Smooth muscle cell (in vitro differentiated cells): ENCODE data around the gene SH3PXD2B. TPM values are rescaled to one million over a fixed set of nuclear protein-coding genes. Genes with fewer than 3 reads are reported as not detected.
A peak's percentile ranks its signal among the peaks of the same experiment; 100 is the strongest.
"Not testable (repeated sequence)": the region's sequence is repeated elsewhere in the genome, so short reads cannot be mapped to it uniquely, and the experiment has no call there.

Experiments
- DNase-seq: peaks from one replicate; lab custom pipeline; 2025; ENCODE audit not compliant: unreplicated experiment; lab: John Stamatoyannopoulos, UW
- H2AFZ ChIP-seq: fragments of 200-600 bp; sonication (generic); 2 replicates; pipeline ENCODE4 v1.6.0; 2016; ENCODE audit warnings: antibody characterized with exemption, low read depth, mild to moderate bottlenecking
- H3F3A ChIP-seq: fragments of 200-600 bp; sonication (generic); 2 replicates; pipeline ENCODE4 v1.6.0; 2017; ENCODE audit warnings: antibody characterized with exemption, low read depth
- H3K27ac ChIP-seq: fragments of 200-600 bp; sonication (generic); 2 replicates; pipeline ENCODE4 v1.5.1; 2016; ENCODE audit warnings: low read depth, mild to moderate bottlenecking
- H3K27me3 ChIP-seq: fragments of 200-600 bp; sonication (generic); 2 replicates; pipeline ENCODE4 v1.6.1; 2016; ENCODE audit warnings: low read depth, mild to moderate bottlenecking
- H3K36me3 ChIP-seq: fragments of 200-600 bp; sonication (generic); 2 replicates; pipeline ENCODE4 v1.5.1; 2016; ENCODE audit warnings: low read depth
- H3K4me1 ChIP-seq: fragments of 200-600 bp; sonication (generic); 2 replicates; pipeline ENCODE4 v1.5.1; 2016; ENCODE audit warnings: low read depth
- H3K4me2 ChIP-seq: fragments of 200-600 bp; sonication (generic); 2 replicates; pipeline ENCODE4 v1.6.0; 2016; ENCODE audit warnings: mild to moderate bottlenecking
- H3K4me3 ChIP-seq: fragments of 200-600 bp; sonication (generic); 2 replicates; pipeline ENCODE4 v1.5.1; 2016; ENCODE audit warnings: mild to moderate bottlenecking
- H3K79me2 ChIP-seq: fragments of 200-600 bp; sonication (generic); 2 replicates; pipeline ENCODE4 v1.6.0; 2016; ENCODE audit warnings: low read depth, mild to moderate bottlenecking
- H3K9ac ChIP-seq: fragments of 200-600 bp; sonication (generic); 2 replicates; pipeline ENCODE4 v1.6.0; 2016; ENCODE audit warnings: low read depth
- H3K9me3 ChIP-seq: fragments of 200-600 bp; sonication (generic); replicated peaks from 2 replicates; pipeline ENCODE4 v1.5.1; 2016; ENCODE audit warnings: low read depth
- H4K20me1 ChIP-seq: fragments of 200-600 bp; sonication (generic); 2 replicates; pipeline ENCODE4 v1.6.0; 2016; ENCODE audit warnings: low read depth
- WGBS: methylation state at CpG from one replicate; pipeline ENCODE4 v1.1.7; 2016; ENCODE audit warnings: low lambda C conversion rate; 5-methylcytosine and 5-hydroxymethylcytosine counted together
- polyA plus RNA-seq: library from polyadenylated mRNA; unstranded; fragments of >200 nt; fragmentation: Nextera tagmentation; extraction: Ambion mirVana; gene quantifications from 2 replicates; pipeline ENCODE4 v1.2.1, GENCODE V29; 2016
- total RNA-seq: library from RNA; depleted of rRNA; stranded (reverse); fragments of >200 nt; gene quantifications from 2 replicates; pipeline ENCODE4 v1.2.3, GENCODE V29; 2014
- TF ChIP-seq, protein P1 (sequence below): fragments of 200-600 bp; sonication (generic); IDR thresholded peaks from 2 replicates; pipeline ENCODE4 v1.5.1; 2017; ENCODE audit warnings: borderline replicate concordance, mild to moderate bottlenecking, antibody characterized with exemption; ENCODE audit not compliant: insufficient read depth, poor library complexity, severe bottlenecking

Gene SH3PXD2B
- total and polyA plus RNA-seq, 2 experiments from 2014 or later, result 36.5 to 39.4 TPM

DNA sequence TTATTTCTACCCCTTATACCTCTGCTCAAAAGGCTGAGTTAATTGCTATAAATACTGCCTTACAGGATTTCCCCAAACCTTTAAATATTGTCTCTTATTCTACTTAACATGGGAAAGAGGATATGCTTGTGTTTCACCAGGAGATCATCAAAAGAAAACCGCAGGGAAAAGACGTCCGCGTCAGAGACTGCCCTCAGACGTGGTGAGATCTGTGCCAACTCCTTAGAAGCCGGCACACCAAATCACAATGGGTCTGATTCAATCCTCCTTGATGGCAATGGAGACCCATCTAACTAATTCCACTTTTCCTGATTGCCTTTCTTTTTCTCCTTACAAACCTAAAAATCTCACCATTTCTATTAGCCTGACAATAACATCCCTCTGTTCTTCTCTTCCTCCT is 55.0 kb downstream of the SH3PXD2B start:
- TF ChIP-seq, protein P1, sequence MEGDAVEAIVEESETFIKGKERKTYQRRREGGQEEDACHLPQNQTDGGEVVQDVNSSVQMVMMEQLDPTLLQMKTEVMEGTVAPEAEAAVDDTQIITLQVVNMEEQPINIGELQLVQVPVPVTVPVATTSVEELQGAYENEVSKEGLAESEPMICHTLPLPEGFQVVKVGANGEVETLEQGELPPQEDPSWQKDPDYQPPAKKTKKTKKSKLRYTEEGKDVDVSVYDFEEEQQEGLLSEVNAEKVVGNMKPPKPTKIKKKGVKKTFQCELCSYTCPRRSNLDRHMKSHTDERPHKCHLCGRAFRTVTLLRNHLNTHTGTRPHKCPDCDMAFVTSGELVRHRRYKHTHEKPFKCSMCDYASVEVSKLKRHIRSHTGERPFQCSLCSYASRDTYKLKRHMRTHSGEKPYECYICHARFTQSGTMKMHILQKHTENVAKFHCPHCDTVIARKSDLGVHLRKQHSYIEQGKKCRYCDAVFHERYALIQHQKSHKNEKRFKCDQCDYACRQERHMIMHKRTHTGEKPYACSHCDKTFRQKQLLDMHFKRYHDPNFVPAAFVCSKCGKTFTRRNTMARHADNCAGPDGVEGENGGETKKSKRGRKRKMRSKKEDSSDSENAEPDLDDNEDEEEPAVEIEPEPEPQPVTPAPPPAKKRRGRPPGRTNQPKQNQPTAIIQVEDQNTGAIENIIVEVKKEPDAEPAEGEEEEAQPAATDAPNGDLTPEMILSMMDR, result no peak

DNA sequence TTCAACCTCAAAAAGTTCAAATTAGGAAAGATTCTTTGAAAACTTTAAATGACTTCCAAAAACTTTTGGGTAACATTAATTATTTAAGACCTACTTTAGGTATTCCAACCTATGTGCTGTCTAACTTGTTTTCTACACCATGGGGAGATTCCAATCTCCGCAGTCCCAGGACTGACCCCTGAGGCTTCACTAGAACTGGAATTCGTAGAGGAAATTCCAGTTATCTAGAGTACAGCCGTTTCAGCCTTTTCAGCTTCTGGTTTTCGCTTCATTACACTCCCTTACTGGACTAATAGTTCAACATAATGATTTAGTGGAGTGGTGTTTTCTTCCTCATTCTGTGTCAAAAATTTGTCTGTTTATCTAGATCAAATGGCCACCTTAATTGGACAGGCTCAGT is 55.7 kb downstream of the SH3PXD2B start:
- not testable (repeated sequence) for H3K27me3 ChIP-seq, H3K4me2 ChIP-seq, H3K79me2 ChIP-seq, H3K36me3 ChIP-seq, H3K4me3 ChIP-seq, H3K9ac ChIP-seq, H3F3A ChIP-seq, H2AFZ ChIP-seq, DNase-seq, H3K9me3 ChIP-seq, H3K4me1 ChIP-seq
- Histone ChIP-seq H4K20me1 (peaks cover 17% of the 10 kb centered on the region), H3K27ac (peak overlapping the region; percentile 7)
- WGBS, result 60% methylated on average over 4 of the region's 4 CpGs

More for the DNA sequence above, 55.0 kb downstream of the SH3PXD2B start:
- Histone ChIP-seq H3K4me2 (no peak overlapping the region), H3K9ac (no peak overlapping the region), H3K27ac (peak overlapping the region; percentile 7), H3F3A (peaks cover under 1% of the 10 kb centered on the region), H3K9me3 (no peaks in the 10 kb centered on the region), H3K4me1 (peaks cover 9% of the 10 kb centered on the region), H2AFZ (no peak overlapping the region), H3K36me3 (peaks cover 3% of the 10 kb centered on the region), H4K20me1 (peaks cover 11% of the 10 kb centered on the region), H3K4me3 (no peak overlapping the region), H3K27me3 (no peaks in the 10 kb centered on the region), H3K79me2 (peaks cover 6% of the 10 kb centered on the region)
- no peak for DNase-seq
- WGBS, result 92% methylated on average over 6 of the region's 6 CpGs

DNA sequence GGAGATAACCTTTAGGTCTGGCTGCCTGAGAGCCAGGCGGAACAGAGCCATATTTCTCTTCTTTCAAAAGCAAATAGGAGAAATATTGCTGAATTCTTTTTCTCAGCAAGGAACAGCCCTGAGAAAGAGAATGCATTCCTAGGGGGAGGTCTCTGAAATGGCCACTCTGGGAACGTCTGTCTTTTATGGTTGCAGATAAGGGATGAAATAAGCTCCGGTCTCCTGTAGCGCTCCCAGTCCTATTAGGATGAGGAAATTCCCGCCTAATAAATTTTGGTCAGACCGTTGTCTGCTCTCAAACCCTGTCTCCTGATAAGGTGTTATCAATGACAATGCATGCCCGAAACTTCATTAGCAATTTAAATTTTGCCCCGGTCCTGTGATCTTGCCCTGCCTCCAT is 57.3 kb downstream of the SH3PXD2B start:
- not testable (repeated sequence) for H3K27ac ChIP-seq, H2AFZ ChIP-seq, H3K9me3 ChIP-seq, H3K4me3 ChIP-seq, H3K4me1 ChIP-seq, H3K36me3 ChIP-seq, H3K4me2 ChIP-seq, H3K79me2 ChIP-seq, DNase-seq, H3K9ac ChIP-seq, H3F3A ChIP-seq, H3K27me3 ChIP-seq
- 82% methylated on average over 8 of the region's 8 CpGs for WGBS
- H4K20me1 ChIP-seq, result peaks cover 11% of the 10 kb centered on the region

DNA sequence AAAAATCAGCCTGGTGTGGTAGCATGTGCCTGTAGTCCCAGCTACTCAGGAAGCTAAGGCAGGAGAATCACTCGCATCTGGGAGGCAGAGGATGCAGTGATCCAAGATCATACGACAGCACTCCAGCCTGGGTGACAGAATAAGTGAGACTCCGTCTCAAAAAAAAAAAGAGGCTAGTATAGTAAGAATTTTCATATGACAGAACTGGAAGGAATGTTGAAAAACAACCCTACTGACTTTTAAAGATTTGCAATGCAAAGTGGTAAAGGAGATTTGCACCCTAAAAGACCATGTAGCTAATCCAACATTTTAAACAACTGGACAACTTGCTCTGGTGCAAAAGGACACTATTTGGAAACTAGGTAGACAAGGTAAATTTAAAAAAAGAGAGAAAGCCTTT is 58.1 kb downstream of the SH3PXD2B start:
- DNase-seq, result no peak
- no peaks in the 10 kb centered on the region for H3K4me1 ChIP-seq
- H3K9me3 ChIP-seq, result no peaks in the 10 kb centered on the region
- H3K4me3 ChIP-seq, result no peak overlapping the region
- no peaks in the 10 kb centered on the region for H3F3A ChIP-seq
- H2AFZ ChIP-seq, result no peak overlapping the region
- H3K79me2 ChIP-seq, result peaks cover 6% of the 10 kb centered on the region
- no peak overlapping the region for H3K4me2 ChIP-seq
- peaks cover 3% of the 10 kb centered on the region for H3K36me3 ChIP-seq
- H3K27ac ChIP-seq, result no peak overlapping the region
- H3K9ac ChIP-seq, result no peak overlapping the region
- 89% methylated on average over 3 of the region's 3 CpGs for WGBS
- no peaks in the 10 kb centered on the region for H3K27me3 ChIP-seq
- H4K20me1 ChIP-seq, result peaks cover 11% of the 10 kb centered on the region
- TF ChIP-seq, protein P1, result no peak

DNA sequence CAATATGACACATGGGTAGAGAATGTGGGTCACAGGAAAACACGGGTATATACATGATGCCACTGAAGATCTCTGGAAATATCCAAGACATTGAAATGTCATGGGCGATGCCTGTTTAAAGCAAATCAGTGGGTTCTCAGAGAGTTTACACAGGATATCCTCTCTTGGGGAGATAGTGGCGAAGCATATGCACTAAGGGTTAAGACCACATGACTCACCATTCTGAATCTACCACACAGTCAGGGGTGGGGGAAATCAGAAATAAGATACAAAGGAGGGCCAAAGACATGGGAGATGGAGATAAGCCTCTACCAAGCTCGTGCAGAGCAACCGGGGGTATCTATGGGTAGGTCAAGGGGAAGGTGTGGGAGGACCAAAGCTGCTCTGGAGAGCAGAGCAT is 58.8 kb downstream of the SH3PXD2B start:
- WGBS, result 70% methylated on average over 5 of the region's 5 CpGs
- H3K9me3 ChIP-seq, result no peaks in the 10 kb centered on the region
- no peak overlapping the region for H3K4me2 ChIP-seq
- H3K27me3 ChIP-seq, result no peaks in the 10 kb centered on the region
- H3K4me3 ChIP-seq, result no peak overlapping the region
- H3F3A ChIP-seq, result no peaks in the 10 kb centered on the region
- H3K4me1 ChIP-seq, result no peaks in the 10 kb centered on the region
- no peak overlapping the region for H3K9ac ChIP-seq
- peaks cover 6% of the 10 kb centered on the region for H3K79me2 ChIP-seq
- TF ChIP-seq, protein P1, result no peak
- no peak overlapping the region for H3K27ac ChIP-seq
- peaks cover 3% of the 10 kb centered on the region for H3K36me3 ChIP-seq
- H2AFZ ChIP-seq, result no peak overlapping the region
- peaks cover 11% of the 10 kb centered on the region for H4K20me1 ChIP-seq
- DNase-seq, result no peak
